NCI-H524 treated with DMSO at 0.1 percent for 48 hours (cell line): Measurements from ENCODE around the gene RPS15A.
"Not testable (repeated sequence)": the region's sequence is repeated elsewhere in the genome, so short reads cannot be mapped to it uniquely, and the experiment has no call there.

Experiments
- DNase-seq: peaks from one replicate; lab custom pipeline; 2025; lab: John Stamatoyannopoulos, UW

The RPS15A gene

GRCh38 chr16:18756639-18757038 lies 33.5 kb downstream of the RPS15A start:
- DNase-seq: not testable (repeated sequence)

GRCh38 chr16:18742870-18743269 lies 47.3 kb downstream of the RPS15A start:
- DNase-seq: not testable (repeated sequence)

GRCh38 chr16:18740027-18740426 lies 50.1 kb downstream of the RPS15A start:
- DNase-seq: not testable (repeated sequence)

GRCh38 chr16:18738768-18739167 lies 51.4 kb downstream of the RPS15A start:
- DNase-seq: not testable (repeated sequence)

- DNase-seq: not testable (repeated sequence)
Observed at GRCh38 chr16:18734279-18734678, 55.9 kb downstream of the RPS15A start.
